Endothelial cell of umbilical vein (primary cell): Measurements from ENCODE around the gene GATA3. TPM values are rescaled to one million over a fixed set of nuclear protein-coding genes. Genes with fewer than 3 reads are reported as not detected.

ENCODE experiments used
- BruUV-seq: library from RNA; stranded (reverse); fragments of 400-500 nt; replicated peaks from 2 replicates; lab custom pipeline; 2021; lab: Mats Ljungman, UMichigan
- CTCF ChIA-PET: fragments of 300-600, 350-600 bp; sonication (Branson Sonifier 250); formaldehyde crosslinking; loops from one replicate; lab custom pipeline; 2021; ENCODE audit warnings: antibody characterized with exemption, inconsistent platforms; lab: Charles Lee
- POLR2A ChIA-PET: fragments of 300-600, 350-600 bp; sonication (Branson Sonifier 250); formaldehyde crosslinking; loops from one replicate; lab custom pipeline; 2021; ENCODE audit warnings: antibody characterized with exemption, inconsistent platforms; lab: Charles Lee
- DNase-seq: peaks from one replicate; pipeline ENCODE4 v3.0.0-alpha.2; 2011; ENCODE audit warnings: low read depth, low spot score
- FAIRE-seq: peaks from 2 replicates; lab custom pipeline; 2011; peaks lifted over from hg19 to GRCh38; lab: Jason Lieb, UNC
- H2AFZ ChIP-seq: 2 replicates; pipeline ENCODE4 v1.6.0; 2012; ENCODE audit warnings: low read depth, low read length, control low read depth, inconsistent platforms
- H3K27ac ChIP-seq: 2 replicates; pipeline ENCODE4 v1.5.1; 2011; ENCODE audit warnings: low read depth, mild to moderate bottlenecking, control low read depth, low read length, moderate library complexity; ENCODE audit not compliant: insufficient read depth
- H3K27me3 ChIP-seq, 2 experiments: 2 replicates each; pipeline versions ENCODE4 v1.6.0 to v1.6.1; 2011; ENCODE audit warnings: low read length in 2 of 2, mixed read lengths in 1 of 2; ENCODE audit not compliant: control insufficient read depth in 2 of 2, insufficient read depth in 2 of 2
- H3K36me3 ChIP-seq, 2 experiments: 2 replicates in 1 of 2; 3 replicates in 1 of 2; pipeline ENCODE4 v1.5.1; 2011; ENCODE audit warnings: low read length in 2 of 2, mild to moderate bottlenecking in 1 of 2, moderate library complexity in 1 of 2; ENCODE audit not compliant: control insufficient read depth in 2 of 2, insufficient read depth in 2 of 2; ENCODE audit errors: extremely low read depth in 1 of 2
- H3K4me1 ChIP-seq: 3 replicates; pipeline ENCODE4 v1.5.1; 2011; ENCODE audit warnings: mild to moderate bottlenecking, low read length; ENCODE audit not compliant: control insufficient read depth, insufficient read depth; ENCODE audit errors: extremely low read depth
- H3K4me2 ChIP-seq: 2 replicates; pipeline ENCODE4 v1.6.1; 2011; ENCODE audit warnings: low read length, control low read depth, mixed read lengths; ENCODE audit not compliant: insufficient read depth
- H3K4me3 ChIP-seq, 3 experiments: fragments of 200-600 bp in 1 of 3; sonication (generic), shearing (Covaris generic) in 1 of 3; replicated peaks in 1 of 3; 2 replicates each; pipeline ENCODE4 v1.5.1; 2011 to 2016; ENCODE audit warnings: control low read depth in 3 of 3, low read length in 3 of 3, mild to moderate bottlenecking in 2 of 3, inconsistent platforms in 1 of 3, low read depth in 1 of 3, moderate library complexity in 1 of 3; ENCODE audit not compliant: insufficient read depth in 1 of 3
- H3K79me2 ChIP-seq: 2 replicates; pipeline ENCODE4 v1.6.0; 2012; ENCODE audit warnings: low read length, inconsistent platforms; ENCODE audit not compliant: control insufficient read depth, insufficient read depth
- H3K9ac ChIP-seq: replicated peaks from 2 replicates; pipeline ENCODE3; 2011; ENCODE audit warnings: low read length, control low read depth; ENCODE audit not compliant: insufficient read depth; ENCODE audit errors: extremely low read depth
- H3K9me1 ChIP-seq: replicated peaks from 3 replicates; pipeline ENCODE4 v1.6.0; 2011; ENCODE audit warnings: mild to moderate bottlenecking, low read length; ENCODE audit not compliant: control insufficient read depth, insufficient read depth; ENCODE audit errors: extremely low read depth
- H3K9me3 ChIP-seq: replicated peaks from 2 replicates; pipeline ENCODE4 v1.5.1; 2012; ENCODE audit warnings: low read length, inconsistent platforms; ENCODE audit not compliant: control insufficient read depth, insufficient read depth
- H4K20me1 ChIP-seq: replicated peaks from 2 replicates; pipeline ENCODE3; 2011; ENCODE audit warnings: mild to moderate bottlenecking, low read length; ENCODE audit not compliant: control insufficient read depth, insufficient read depth; ENCODE audit errors: extremely low read depth
- EZH2 ChIP-seq: IDR thresholded peaks from 2 replicates; pipeline ENCODE4 v1.6.1; 2012; ENCODE audit warnings: borderline replicate concordance, low read depth, mild to moderate bottlenecking, moderate library complexity, low read length, inconsistent platforms; ENCODE audit not compliant: severe bottlenecking
- GATA2 ChIP-seq: IDR thresholded peaks from 2 replicates; pipeline ENCODE4 v1.7.0; 2011; ENCODE audit warnings: low read depth, mild to moderate bottlenecking, moderate library complexity, mixed read lengths, low read length; ENCODE audit not compliant: insufficient read length, insufficient read depth
- JUN ChIP-seq: IDR thresholded peaks from 2 replicates; pipeline ENCODE4 v1.6.1; 2011; ENCODE audit warnings: borderline replicate concordance, low read depth; ENCODE audit not compliant: insufficient read length, insufficient read depth
- MYC ChIP-seq: IDR thresholded peaks from one replicate; pipeline ENCODE4 v1.6.1; 2011; ENCODE audit warnings: mild to moderate bottlenecking, low read depth, low read length
- POLR2A ChIP-seq: IDR thresholded peaks from 2 replicates; pipeline ENCODE4 v1.6.1; 2012; ENCODE audit warnings: low read depth, mild to moderate bottlenecking, control low read depth, low read length
- dilution Hi-C: fragments of 300-500 bp; cut with MboI; formaldehyde crosslinking; loops from one replicate; pipeline ENCODE4 v1.15.0; 2019; ENCODE audit warnings: low sequenced_read_pairs; ENCODE audit not compliant: extremely low pct_ligation_motif_present
- intact Hi-C: fragments of 100-400 bp; cut with micrococcal nuclease; formaldehyde crosslinking; loops from one replicate; pipeline ENCODE4 v1.10.0; 2022
- polyA plus RNA-seq, 4 experiments: library from polyadenylated mRNA; depleted of rRNA in 3 of 4; stranded (reverse) in 3 of 4; unstranded in 1 of 4; fragments of >200 nt; gene quantifications; 2 replicates each; pipeline versions ENCODE4 v1.2.1 to v1.2.3, GENCODE V29; 2011 to 2012; ENCODE audit warnings: missing spikeins in 1 of 4
- total RNA-seq: library from RNA; stranded (reverse); gene quantifications from 2 replicates; pipeline ENCODE4 v1.2.3, GENCODE V29; 2021

Gene GATA3
- total and polyA plus RNA-seq, 2 donors (not counting 3 experiments of a cell fraction or from before 2014, with no cell fraction given) = 9.3 to 33.0 TPM

DNA sequence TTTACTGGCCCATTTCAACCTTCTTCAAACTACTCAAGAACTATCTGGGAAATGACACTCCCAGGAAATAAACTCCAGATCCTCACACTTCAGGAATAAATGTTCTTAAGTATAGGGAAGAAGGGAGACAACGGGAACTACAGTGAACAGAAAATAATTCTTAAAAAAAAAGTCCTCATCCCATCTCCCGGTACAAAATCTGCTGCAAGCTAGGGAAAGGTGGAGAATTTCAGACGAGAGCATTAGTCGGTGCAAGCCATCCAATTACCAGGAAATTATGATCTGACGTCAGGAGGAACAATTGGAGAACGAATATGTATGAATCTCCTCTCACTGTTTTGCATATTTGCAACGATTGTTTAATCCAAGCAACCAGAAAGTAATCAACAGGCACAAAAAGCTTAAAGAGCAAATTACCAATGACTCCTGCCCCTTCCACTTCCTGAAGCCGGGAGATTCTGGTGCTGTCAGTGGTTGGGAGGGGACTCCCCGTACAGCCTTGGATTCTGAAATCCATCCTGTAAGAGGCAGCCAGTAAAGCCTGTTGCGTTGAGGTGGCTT is 15.1 kb upstream of the GATA3 start:
- peaks cover 52% of the 10 kb centered on the region for H3K4me1 ChIP-seq
- BruUV-seq = no TSS peak
- peak; percentile 88 for FAIRE-seq
- peak; percentile 62 for DNase-seq
- peaks cover 36 to 42% of the 10 kb centered on the region in 2 experiments for H3K27me3 ChIP-seq
- H2AFZ ChIP-seq = peak overlapping the region; percentile 92
- POLR2A ChIA-PET = no interaction called here
- H3K79me2 ChIP-seq = no peaks in the 10 kb centered on the region
- peak overlapping the region; percentile 36 for H3K9ac ChIP-seq
- CTCF ChIA-PET = no interaction called here
- no peaks in the 10 kb centered on the region for H3K9me1 ChIP-seq
- intact Hi-C loops (no loop called here), dilution Hi-C loops (no loop called here)
- peak overlapping the region; percentile 30 for H3K27ac ChIP-seq
- H3K4me2 ChIP-seq = peak overlapping the region; percentile 95
- H3K9me3 ChIP-seq = no peaks in the 10 kb centered on the region
- H3K4me3 ChIP-seq = peak overlapping the region in 2 of 3 experiments; percentile 27 to 44
- TF ChIP-seq EZH2 (peak; percentile 51), POLR2A (no peak), MYC (no peak)
- no peaks in the 10 kb centered on the region for H3K36me3 ChIP-seq
- H4K20me1 ChIP-seq = no peaks in the 10 kb centered on the region

GRCh38 chr10:8040651-8041050 is 13.8 kb upstream of the GATA3 start:
- ChIA-PET POLR2A (interaction anchor here (0.7 kb wide), 2 partner anchors 92 to 257 kb away, joined by 3 to 6 read pairs; no protein-coding TSS in a partner anchor), CTCF (interaction anchor here (1.0 kb wide), 1 partner anchor 10 kb away, joined by 3 read pairs; no protein-coding TSS in a partner anchor)
- Histone ChIP-seq H3K4me2 (peak overlapping the region; percentile 50), H3K9ac (no peak overlapping the region), H3K27ac (no peak overlapping the region), H3K36me3 (no peaks in the 10 kb centered on the region), H3K9me3 (no peaks in the 10 kb centered on the region), H3K79me2 (no peaks in the 10 kb centered on the region), H4K20me1 (no peaks in the 10 kb centered on the region), H3K4me3 (no peak overlapping the region), H3K4me1 (peaks cover 62% of the 10 kb centered on the region), H2AFZ (no peak overlapping the region), H3K27me3 (peaks cover 30 to 34% of the 10 kb centered on the region in 2 experiments), H3K9me1 (no peaks in the 10 kb centered on the region)
- TF ChIP-seq JUN = no peak
- peak; percentile 56 for TF ChIP-seq GATA2
- dilution Hi-C loops (no loop called here), intact Hi-C loops (loop anchor here (2.0 kb wide), 1 partner anchor 72 kb away; no protein-coding TSS in a partner anchor)
- FAIRE-seq (peak; percentile 55), DNase-seq (peak; percentile 77)
- BruUV-seq = no TSS peak
